Left lung (tissue), 10 donors: ENCODE results near the gene PROM2. TPM values are rescaled to one million over a fixed set of nuclear protein-coding genes. Genes with fewer than 3 reads are reported as not detected.

ENCODE experiments used
- ATAC-seq: fragments of 200-7000 bp; cut with Tn5 transposase; one replicate; pipeline ENCODE4 v1.9.1; 2020; ENCODE audit warnings: moderate library complexity
- DNase-seq, 4 donors: peaks; one replicate each; pipeline ENCODE4 v3.0.0-alpha.2; 2013 to 2020
- H3K27ac ChIP-seq, 2 donors: fragments of 200-600 bp; sonication (generic) in 1 of 2; one replicate each; pipeline versions ENCODE4 v1.5.0 to v1.8.0; 2020 to 2021
- H3K27me3 ChIP-seq, 2 donors: fragments of 200-600 bp; sonication (generic) in 1 of 2; one replicate each; pipeline versions ENCODE4 v1.5.0 to v1.8.0; 2020 to 2021
- H3K36me3 ChIP-seq, 2 donors: fragments of 200-600 bp; sonication (generic) in 1 of 2; one replicate each; pipeline versions ENCODE4 v1.5.0 to v1.8.0; 2020 to 2021
- H3K4me1 ChIP-seq, 2 donors: fragments of 200-600 bp; one replicate each; pipeline ENCODE4 v1.8.0; 2021
- H3K4me3 ChIP-seq, 2 donors: fragments of 200-600 bp; sonication (generic) in 1 of 2; one replicate each; pipeline versions ENCODE4 v1.5.0 to v1.8.0; 2020 to 2021; ENCODE audit warnings: mild to moderate bottlenecking in 1 of 2
- H3K9me3 ChIP-seq, 2 donors: fragments of 200-600 bp; sonication (generic) in 1 of 2; one replicate each; pipeline versions ENCODE4 v1.5.0 to v1.8.0; 2020 to 2021
- intact Hi-C, 2 donors: fragments of 100-400 bp; cut with DNase I; formaldehyde crosslinking; loops; one replicate each; pipeline versions ENCODE4 v1.11.2 to v1.14.2; 2022
- polyA plus RNA-seq, 6 donors: library from polyadenylated mRNA; unstranded; fragments of 120-200 nt; gene quantifications; one replicate each; pipeline ENCODE4 v1.2.1, GENCODE V29; 2013; ENCODE audit not compliant: insufficient read length in 6 of 6
- total RNA-seq, 2 donors: library from RNA; stranded (reverse); fragmentation: NEBNext Ultra II Directional; extraction: Animal tissue kit (Norgen Biotek cat#: 25700); gene quantifications; one replicate each; pipeline ENCODE4 v1.2.1, GENCODE V29; 2021
- TF ChIP-seq, protein P1 (sequence below), 2 donors: fragments of 200-600 bp; sonication (generic) in 1 of 2; IDR thresholded peaks; one replicate each; pipeline versions ENCODE4 v1.5.0 to v1.8.0; 2021; ENCODE audit warnings: antibody characterized with exemption in 2 of 2
- donor health status: DM: no; HTN: yes; CAD: no.
- donor health status: DM: no; HTN: no; CAD: no.

The PROM2 gene
- total and polyA plus RNA-seq, 8 donors, result 5.6 to 16.4 (median 15.3) TPM

DNA sequence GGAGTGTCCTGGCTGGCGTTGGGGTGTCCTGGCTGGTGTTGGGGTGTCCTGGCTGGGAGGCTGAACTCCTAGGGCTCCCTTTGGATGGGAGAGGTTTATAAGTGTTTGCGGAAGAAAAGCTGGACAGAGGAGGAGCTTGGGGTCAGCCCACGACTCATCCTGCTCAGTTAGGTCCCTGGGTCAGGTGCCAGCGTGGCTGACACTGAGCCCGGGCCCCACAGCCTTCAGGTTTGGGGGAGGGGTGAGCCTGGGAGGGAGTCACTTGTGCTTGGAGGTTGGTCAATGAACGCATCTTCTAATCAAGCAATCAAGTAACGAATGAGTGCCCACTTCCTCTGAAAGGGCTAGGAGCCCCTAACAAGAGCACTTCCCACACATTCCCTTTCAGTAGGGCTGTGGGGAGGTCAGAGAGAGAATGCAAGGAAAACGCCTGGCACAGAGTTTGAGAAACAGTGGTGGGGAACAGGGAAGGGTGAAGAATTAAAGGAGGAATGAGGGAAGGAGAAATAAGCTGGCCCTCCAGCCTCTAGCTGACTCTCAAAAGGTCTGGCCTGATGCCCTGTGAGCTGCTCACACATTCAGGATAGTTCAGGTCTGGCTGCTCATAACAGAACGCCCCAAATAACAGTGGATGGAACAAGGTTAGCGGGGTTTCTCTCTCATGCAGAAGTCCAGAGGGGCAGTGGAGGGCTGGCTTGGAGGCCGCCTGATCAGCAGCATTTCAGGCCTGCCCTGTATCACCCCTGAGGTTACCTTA, 23.6 kb downstream of the PROM2 start:
- H3K4me1 ChIP-seq, result no peaks in the 10 kb centered on the region
- DNase-seq (no peak), ATAC-seq (no peak)
- peaks cover 0 to 66% of the 10 kb centered on the region in 2 donors for H3K27me3 ChIP-seq
- no peaks in the 10 kb centered on the region for H3K36me3 ChIP-seq
- TF ChIP-seq, protein P1, sequence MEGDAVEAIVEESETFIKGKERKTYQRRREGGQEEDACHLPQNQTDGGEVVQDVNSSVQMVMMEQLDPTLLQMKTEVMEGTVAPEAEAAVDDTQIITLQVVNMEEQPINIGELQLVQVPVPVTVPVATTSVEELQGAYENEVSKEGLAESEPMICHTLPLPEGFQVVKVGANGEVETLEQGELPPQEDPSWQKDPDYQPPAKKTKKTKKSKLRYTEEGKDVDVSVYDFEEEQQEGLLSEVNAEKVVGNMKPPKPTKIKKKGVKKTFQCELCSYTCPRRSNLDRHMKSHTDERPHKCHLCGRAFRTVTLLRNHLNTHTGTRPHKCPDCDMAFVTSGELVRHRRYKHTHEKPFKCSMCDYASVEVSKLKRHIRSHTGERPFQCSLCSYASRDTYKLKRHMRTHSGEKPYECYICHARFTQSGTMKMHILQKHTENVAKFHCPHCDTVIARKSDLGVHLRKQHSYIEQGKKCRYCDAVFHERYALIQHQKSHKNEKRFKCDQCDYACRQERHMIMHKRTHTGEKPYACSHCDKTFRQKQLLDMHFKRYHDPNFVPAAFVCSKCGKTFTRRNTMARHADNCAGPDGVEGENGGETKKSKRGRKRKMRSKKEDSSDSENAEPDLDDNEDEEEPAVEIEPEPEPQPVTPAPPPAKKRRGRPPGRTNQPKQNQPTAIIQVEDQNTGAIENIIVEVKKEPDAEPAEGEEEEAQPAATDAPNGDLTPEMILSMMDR (IDR thresholded peaks at IDR 0.05), result no peak
- H3K9me3 ChIP-seq, result no peaks in the 10 kb centered on the region
- no peak overlapping the region for H3K4me3 ChIP-seq
- no peak overlapping the region for H3K27ac ChIP-seq
- intact Hi-C loops, result no loop called here

GRCh38 chr2:95298486-95299111, 24.4 kb downstream of the PROM2 start:
- Histone ChIP-seq H3K9me3 (no peaks in the 10 kb centered on the region), H3K4me3 (no peak overlapping the region), H3K27me3 (peaks cover 0 to 66% of the 10 kb centered on the region in 2 donors), H3K27ac (no peak overlapping the region), H3K36me3 (no peaks in the 10 kb centered on the region), H3K4me1 (no peaks in the 10 kb centered on the region)
- ATAC-seq, result no peak
- TF ChIP-seq, protein P1 (IDR thresholded peaks at IDR 0.05), result no peak
- DNase-seq, result no peak
- intact Hi-C loops, result no loop called here

- Histone ChIP-seq H3K27ac (no peak overlapping the region), H3K4me1 (no peaks in the 10 kb centered on the region), H3K4me3 (no peak overlapping the region), H3K36me3 (no peaks in the 10 kb centered on the region), H3K27me3 (peaks cover 0 to 64% of the 10 kb centered on the region in 2 donors), H3K9me3 (no peaks in the 10 kb centered on the region)
- intact Hi-C loops, result no loop called here
- ATAC-seq (no peak), DNase-seq (no peak)
- TF ChIP-seq, protein P1 (IDR thresholded peaks at IDR 0.05), result no peak
Observed at GRCh38 chr2:95299961-95300360, 25.7 kb downstream of the PROM2 start.

DNA sequence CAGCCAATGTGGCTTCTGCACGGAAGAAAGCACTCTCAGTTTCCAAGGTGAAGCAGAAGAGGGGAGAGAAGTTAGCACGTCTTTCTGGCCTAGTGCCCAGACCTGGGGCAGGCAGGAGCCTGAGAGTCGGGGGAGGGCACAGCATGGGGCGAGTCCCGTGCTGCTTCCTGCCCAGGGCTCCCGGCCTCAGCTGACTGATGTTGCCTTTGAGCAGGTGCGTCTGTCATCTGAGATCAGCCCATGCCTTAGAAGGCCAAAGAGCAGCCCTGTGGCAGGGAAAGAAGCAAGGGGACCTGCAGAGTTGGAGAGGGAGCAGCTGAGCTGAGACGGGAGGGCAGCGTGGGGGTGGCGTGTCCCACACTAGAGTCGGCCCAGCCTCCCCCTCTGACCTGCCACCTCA, 26.2 kb downstream of the PROM2 start:
- DNase-seq (peak in 1 of 4 donors; percentile 69), ATAC-seq (peak; percentile 23)
- Histone ChIP-seq H3K27ac (no peak overlapping the region), H3K27me3 (peaks cover 0 to 59% of the 10 kb centered on the region in 2 donors), H3K4me3 (no peak overlapping the region), H3K9me3 (no peaks in the 10 kb centered on the region), H3K36me3 (no peaks in the 10 kb centered on the region), H3K4me1 (no peaks in the 10 kb centered on the region)
- TF ChIP-seq, protein P1 (IDR thresholded peaks at IDR 0.05), result no peak
- intact Hi-C loops, result no loop called here

DNA sequence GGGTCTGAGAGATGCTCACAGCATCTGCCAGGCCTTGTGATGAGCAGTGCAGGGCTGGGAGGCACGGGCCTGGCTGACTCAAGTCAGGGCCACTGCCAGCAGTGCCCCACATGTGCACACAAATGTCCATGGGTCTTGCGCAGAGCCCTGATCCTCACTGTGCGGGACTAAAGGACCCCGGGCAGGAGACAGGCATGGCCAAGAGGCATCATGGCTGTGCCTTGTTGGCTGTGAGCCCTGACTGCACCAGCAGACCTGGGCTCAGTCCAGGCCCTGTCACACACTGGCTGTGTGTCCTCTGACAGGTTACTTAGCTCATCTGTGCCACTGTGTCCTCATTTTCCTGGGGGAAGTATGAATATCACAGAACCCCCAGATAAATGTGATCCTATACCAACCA, 26.9 kb downstream of the PROM2 start:
- H3K4me1 ChIP-seq, result no peaks in the 10 kb centered on the region
- H3K9me3 ChIP-seq, result no peaks in the 10 kb centered on the region
- no peak for DNase-seq
- peaks cover 0 to 52% of the 10 kb centered on the region in 2 donors for H3K27me3 ChIP-seq
- no peak overlapping the region for H3K4me3 ChIP-seq
- H3K36me3 ChIP-seq, result no peaks in the 10 kb centered on the region
- ATAC-seq, result no peak
- TF ChIP-seq, protein P1 (IDR thresholded peaks at IDR 0.05), result no peak
- intact Hi-C loops, result no loop called here
- no peak overlapping the region for H3K27ac ChIP-seq
